IMR-90 (cell line): ENCODE data around the gene NFASC. TPM values are rescaled to one million over a fixed set of nuclear protein-coding genes. Genes with fewer than 3 reads are reported as not detected.

Experiments used
- ATAC-seq: fragments of 200-7000 bp; cut with Tn5 transposase; 2 replicates; pipeline ENCODE4 v1.9.1; 2020; ENCODE audit warnings: low read depth, mild to moderate bottlenecking, moderate library complexity
- BruUV-seq: library from RNA; stranded (reverse); fragments of 400-500 nt; replicated peaks from 2 replicates; lab custom pipeline; 2021; lab: Mats Ljungman, UMichigan
- CTCF ChIA-PET: fragments of 300-600 bp; formaldehyde crosslinking; extraction: SDS; loops from one replicate; lab custom pipeline; 2021; ENCODE audit warnings: antibody characterized with exemption; lab: Yijun Ruan, JAX
- POLR2A ChIA-PET: fragments of 300-600 bp; sonication (Branson Sonifier 250); formaldehyde crosslinking; loops from one replicate; lab custom pipeline; 2022; ENCODE audit warnings: antibody characterized with exemption; ENCODE audit not compliant: unreplicated experiment; lab: Charles Lee
- DNase-seq: peaks from one replicate; pipeline ENCODE4 v3.0.0; 2013
- H2AFZ ChIP-seq: replicated peaks from 2 replicates; pipeline ENCODE3; 2013; ENCODE audit warnings: low read length, mild to moderate bottlenecking; ENCODE audit not compliant: poor library complexity
- H2AK5ac ChIP-seq: 2 replicates; pipeline ENCODE4 v1.6.1; 2013; ENCODE audit warnings: low read depth, low read length, inconsistent platforms
- H2AK9ac ChIP-seq: replicated peaks from 2 replicates; pipeline ENCODE3; 2013; ENCODE audit warnings: mild to moderate bottlenecking, low read depth, low read length, moderate library complexity; ENCODE audit not compliant: poor library complexity
- H2BK120ac ChIP-seq: 2 replicates; pipeline ENCODE4 v1.6.1; 2013; ENCODE audit warnings: low read depth, low read length, inconsistent platforms
- H2BK15ac ChIP-seq: 3 replicates; pipeline ENCODE4 v1.6.1; 2013; ENCODE audit warnings: low read depth, low read length, inconsistent platforms
- H2BK20ac ChIP-seq: 2 replicates; pipeline ENCODE4 v1.6.1; 2013; ENCODE audit warnings: low read depth, mild to moderate bottlenecking, inconsistent platforms, low read length, moderate library complexity
- H2BK5ac ChIP-seq: 2 replicates; pipeline ENCODE4 v1.6.1; 2013; ENCODE audit warnings: mild to moderate bottlenecking, low read depth, low read length, inconsistent platforms; ENCODE audit not compliant: poor library complexity, severe bottlenecking
- H3K14ac ChIP-seq: replicated peaks from 2 replicates; pipeline ENCODE4 v1.6.1; 2013; ENCODE audit warnings: low read depth, low read length, inconsistent platforms
- H3K18ac ChIP-seq: 2 replicates; pipeline ENCODE4 v1.6.1; 2013; ENCODE audit warnings: low read depth, low read length, control low read depth
- H3K23ac ChIP-seq: 2 replicates; pipeline ENCODE4 v1.6.1; 2013; ENCODE audit warnings: low read depth, low read length, inconsistent platforms
- H3K27ac ChIP-seq: 2 replicates; pipeline ENCODE4 v1.5.1; 2013; ENCODE audit warnings: mild to moderate bottlenecking, control low read depth, low read length; ENCODE audit not compliant: insufficient read depth
- H3K27me3 ChIP-seq: 2 replicates; pipeline ENCODE4 v1.6.1; 2013; ENCODE audit warnings: low read length; ENCODE audit not compliant: control insufficient read depth, insufficient read depth
- H3K36me3 ChIP-seq: 2 replicates; pipeline ENCODE4 v1.6.1; 2013; ENCODE audit warnings: low read length, mixed read lengths; ENCODE audit not compliant: control insufficient read depth, insufficient read depth
- H3K4ac ChIP-seq: 2 replicates; pipeline ENCODE4 v1.6.1; 2013; ENCODE audit warnings: low read depth, low read length, inconsistent platforms
- H3K4me1 ChIP-seq: 2 replicates; pipeline ENCODE4 v1.6.1; 2013; ENCODE audit warnings: low read length, mixed read lengths; ENCODE audit not compliant: control insufficient read depth, insufficient read depth
- H3K4me2 ChIP-seq: 2 replicates; pipeline ENCODE4 v1.6.1; 2013; ENCODE audit warnings: low read depth, mild to moderate bottlenecking, control low read depth, low read length, moderate library complexity
- H3K4me3 ChIP-seq: 2 replicates; pipeline ENCODE4 v1.5.1; 2013; ENCODE audit warnings: low read depth, mild to moderate bottlenecking, control low read depth, low read length, moderate library complexity; ENCODE audit not compliant: insufficient read depth
- H3K56ac ChIP-seq: 2 replicates; pipeline ENCODE4 v1.6.1; 2013; ENCODE audit warnings: low read length, inconsistent platforms; ENCODE audit not compliant: insufficient read depth; ENCODE audit errors: extremely low read depth
- H3K79me1 ChIP-seq, 2 experiments: 2 replicates each; pipeline ENCODE4 v1.6.1; 2013; ENCODE audit warnings: low read length in 2 of 2, inconsistent platforms in 1 of 2, low read depth in 1 of 2
- H3K9ac ChIP-seq: 2 replicates; pipeline ENCODE4 v1.6.1; 2013; ENCODE audit warnings: low read depth, low read length, control low read depth
- H3K9me1 ChIP-seq: 2 replicates; pipeline ENCODE4 v1.6.1; 2013; ENCODE audit warnings: low read length, inconsistent platforms; ENCODE audit not compliant: insufficient read depth
- H3K9me3 ChIP-seq: 2 replicates; pipeline ENCODE4 v1.6.1; 2013; ENCODE audit warnings: low read length; ENCODE audit not compliant: control insufficient read depth, insufficient read depth
- H4K20me1 ChIP-seq: 2 replicates; pipeline ENCODE4 v1.6.1; 2013; ENCODE audit warnings: low read length, inconsistent platforms; ENCODE audit not compliant: insufficient read depth
- H4K5ac ChIP-seq: 2 replicates; pipeline ENCODE4 v1.6.1; 2013; ENCODE audit warnings: mild to moderate bottlenecking, low read depth, low read length, control low read depth
- H4K8ac ChIP-seq, 2 experiments: 2 replicates each; pipeline ENCODE4 v1.6.1; 2013; ENCODE audit warnings: low read depth in 2 of 2, low read length in 2 of 2, control low read depth in 1 of 2, inconsistent platforms in 1 of 2
- H4K91ac ChIP-seq: 2 replicates; pipeline ENCODE4 v1.6.1; 2013; ENCODE audit warnings: low read depth, low read length, inconsistent platforms; ENCODE audit not compliant: insufficient read depth
- CEBPB ChIP-seq: IDR thresholded peaks from 2 replicates; pipeline ENCODE4 v1.6.1; 2012; ENCODE audit warnings: low read depth, low read length, improper control_type of control experiment
- CTCF ChIP-seq: conservative IDR thresholded peaks from 2 replicates; pipeline ENCODE4 v1.5.1; 2012; ENCODE audit warnings: mild to moderate bottlenecking, low read depth, low read length, improper control_type of control experiment
- POLR2A ChIP-seq: IDR thresholded peaks from 2 replicates; pipeline ENCODE4 v1.6.1; 2012; ENCODE audit warnings: mild to moderate bottlenecking, low read depth, low read length
- RFX5 ChIP-seq: IDR thresholded peaks from 2 replicates; pipeline ENCODE4 v1.8.0; 2012; ENCODE audit warnings: low read depth, mild to moderate bottlenecking, low read length, moderate library complexity
- WGBS, 2 experiments: methylation state at CpG; one replicate each; pipeline versions ENCODE4 v1.1.5 to v1.1.7; 2013; ENCODE audit warnings: missing lambda C conversion rate in 2 of 2; ENCODE audit not compliant: insufficient read length in 1 of 2; ENCODE audit errors: extremely low coverage in 2 of 2; 5-methylcytosine and 5-hydroxymethylcytosine counted together
- dilution Hi-C: fragments of 300-500 bp; cut with HindIII; formaldehyde crosslinking; loops from one replicate; pipeline ENCODE4 v1.14.3; 2018; ENCODE audit warnings: low sequenced_read_pairs; ENCODE audit not compliant: unreplicated experiment
- in situ Hi-C: fragments of 300-500 bp; cut with MboI; formaldehyde crosslinking; loops from 3 replicates; pipeline ENCODE4 v1.14.3; 2019; ENCODE audit warnings: low sequenced_read_pairs, inconsistent platforms, mixed read lengths
- intact Hi-C: fragments of 100-400 bp; cut with micrococcal nuclease; formaldehyde crosslinking; loops from 2 replicates; pipeline ENCODE4 v1.10.0; 2022
- polyA plus RNA-seq, 3 experiments: library from polyadenylated mRNA; depleted of rRNA; stranded (reverse); fragments of >200 nt; gene quantifications; 2 replicates each; pipeline ENCODE4 v1.2.3, GENCODE V29; 2012; ENCODE audit warnings: low replicate concordance in 1 of 3
- total RNA-seq: library from RNA; depleted of rRNA; stranded (reverse); fragments of >200 nt; gene quantifications from 2 replicates; pipeline ENCODE4 v1.2.3, GENCODE V29; 2012
- TF ChIP-seq, protein P1 (sequence below): fragments of 150-350 bp; IDR thresholded peaks from 2 replicates; pipeline ENCODE4 v1.6.1; 2016; ENCODE audit warnings: low read depth, mild to moderate bottlenecking, low read length, moderate library complexity, borderline replicate concordance

The NFASC gene
- total and polyA plus RNA-seq, 2 of the 4 experiments (the other 2 are of a cell fraction) = 0.18 to 0.79 TPM

GRCh38 chr1:204834336-204834735 is 36.3 kb upstream of the NFASC start:
- H3K9me3 ChIP-seq = no peaks in the 10 kb centered on the region
- CTCF ChIA-PET = interaction anchor here (0.7 to 0.8 kb wide), 2 partner anchors 27 to 236 kb away, joined by 4 to 7 read pairs; no protein-coding TSS in a partner anchor
- H3K27me3 ChIP-seq = peaks cover 3% of the 10 kb centered on the region; the same call in 1 of the 2 replicates
- no peak overlapping the region for H4K5ac ChIP-seq
- H2AK5ac ChIP-seq = no peak overlapping the region
- dilution Hi-C loops (no loop called here), intact Hi-C loops (no loop called here), in situ Hi-C loops (no loop called here)
- H4K20me1 ChIP-seq = no peaks in the 10 kb centered on the region
- H3K14ac ChIP-seq = no peak overlapping the region
- H3K56ac ChIP-seq = no peak overlapping the region
- POLR2A ChIA-PET = no interaction called here
- H4K8ac ChIP-seq = no peak overlapping the region
- H3K23ac ChIP-seq = no peak overlapping the region
- no peaks in the 10 kb centered on the region for H3K36me3 ChIP-seq
- TF ChIP-seq, protein P1, sequence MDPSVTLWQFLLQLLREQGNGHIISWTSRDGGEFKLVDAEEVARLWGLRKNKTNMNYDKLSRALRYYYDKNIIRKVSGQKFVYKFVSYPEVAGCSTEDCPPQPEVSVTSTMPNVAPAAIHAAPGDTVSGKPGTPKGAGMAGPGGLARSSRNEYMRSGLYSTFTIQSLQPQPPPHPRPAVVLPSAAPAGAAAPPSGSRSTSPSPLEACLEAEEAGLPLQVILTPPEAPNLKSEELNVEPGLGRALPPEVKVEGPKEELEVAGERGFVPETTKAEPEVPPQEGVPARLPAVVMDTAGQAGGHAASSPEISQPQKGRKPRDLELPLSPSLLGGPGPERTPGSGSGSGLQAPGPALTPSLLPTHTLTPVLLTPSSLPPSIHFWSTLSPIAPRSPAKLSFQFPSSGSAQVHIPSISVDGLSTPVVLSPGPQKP = no peak
- TF ChIP-seq POLR2A (no peak), CTCF (no peak), CEBPB (no peak), RFX5 (no peak)
- H2BK120ac ChIP-seq = no peak overlapping the region
- H3K18ac ChIP-seq = no peak overlapping the region
- no peak overlapping the region for H2BK15ac ChIP-seq
- H3K4ac ChIP-seq = no peak overlapping the region
- no peak overlapping the region for H2BK20ac ChIP-seq
- no CpG with 5 or more reads among the region's 5 CpGs for WGBS, 2 experiments
- no peak overlapping the region for H3K27ac ChIP-seq
- H3K9me1 ChIP-seq = no peaks in the 10 kb centered on the region
- H2AFZ ChIP-seq = no peak overlapping the region
- H4K91ac ChIP-seq = no peak overlapping the region
- no peaks in the 10 kb centered on the region for H3K79me1 ChIP-seq
- H2BK5ac ChIP-seq = no peak overlapping the region
- BruUV-seq = no TSS peak
- no peak overlapping the region for H2AK9ac ChIP-seq
- H3K4me1 ChIP-seq = no peaks in the 10 kb centered on the region
- no peak overlapping the region for H3K9ac ChIP-seq
- ATAC-seq = no peak
- DNase-seq = no peak
- H3K4me3 ChIP-seq = no peak overlapping the region
- H3K4me2 ChIP-seq = no peak overlapping the region
